HG02973 (cell line): ENCODE results near the gene MYOCD.

Source experiments
- ATAC-seq: cut with Tn5 transposase; IDR thresholded peaks from one replicate; pipeline ENCODE4 v1.9.1; 2021; ENCODE audit warnings: moderate library complexity; ENCODE audit not compliant: unreplicated experiment

The MYOCD gene

GRCh38 chr17:12640364-12640763 lies 25.3 kb upstream of the MYOCD start:
- ATAC-seq = no peak

GRCh38 chr17:12641084-12641483 lies 24.6 kb upstream of the MYOCD start:
- ATAC-seq = no peak

- ATAC-seq = no peak
Measured at GRCh38 chr17:12642034-12642433, 23.7 kb upstream of the MYOCD start.

GRCh38 chr17:12643822-12644221 lies 21.9 kb upstream of the MYOCD start:
- no peak for ATAC-seq

GRCh38 chr17:12644623-12645022 lies 21.1 kb upstream of the MYOCD start:
- ATAC-seq = no peak

GRCh38 chr17:12646761-12647422 lies 18.8 kb upstream of the MYOCD start:
- ATAC-seq = no peak

GRCh38 chr17:12648498-12648897 lies 17.2 kb upstream of the MYOCD start:
- ATAC-seq = no peak

GRCh38 chr17:12655936-12656335 lies 9.8 kb upstream of the MYOCD start:
- ATAC-seq = no peak

GRCh38 chr17:12656354-12656753 lies 9.3 kb upstream of the MYOCD start:
- ATAC-seq = no peak

- no peak for ATAC-seq
Measured at GRCh38 chr17:12659500-12659899, 6.2 kb upstream of the MYOCD start.

GRCh38 chr17:12664252-12664651 lies 1.4 kb upstream of the MYOCD start:
- no peak for ATAC-seq

- no peak for ATAC-seq
Measured at GRCh38 chr17:12664894-12665262, 812 bp upstream of the MYOCD start.

- ATAC-seq = no peak
Measured at GRCh38 chr17:12666718-12667117, 1.0 kb downstream of the MYOCD start.

GRCh38 chr17:12667299-12667958 lies 1.7 kb downstream of the MYOCD start:
- ATAC-seq = no peak

GRCh38 chr17:12671906-12672305 lies 6.2 kb downstream of the MYOCD start:
- no peak for ATAC-seq

- no peak for ATAC-seq
Measured at GRCh38 chr17:12672947-12673346, 7.3 kb downstream of the MYOCD start.

- ATAC-seq = no peak
Measured at GRCh38 chr17:12673788-12674187, 8.1 kb downstream of the MYOCD start.

- no peak for ATAC-seq
Measured at GRCh38 chr17:12680407-12680897, 14.8 kb downstream of the MYOCD start.

- no peak for ATAC-seq
Measured at GRCh38 chr17:12680993-12681392, 15.3 kb downstream of the MYOCD start.

GRCh38 chr17:12683299-12683698 lies 17.6 kb downstream of the MYOCD start:
- ATAC-seq = no peak

GRCh38 chr17:12686486-12686885 lies 20.8 kb downstream of the MYOCD start:
- ATAC-seq = no peak

- no peak for ATAC-seq
Measured at GRCh38 chr17:12688382-12688781, 22.7 kb downstream of the MYOCD start.

- no peak for ATAC-seq
Measured at GRCh38 chr17:12691173-12691572, 25.5 kb downstream of the MYOCD start.
